SK-N-SH (cell line): ENCODE results near the gene APBA2. TPM values are rescaled to one million over a fixed set of nuclear protein-coding genes. Genes with fewer than 3 reads are reported as not detected.

Experiments
- CTCF ChIA-PET: fragments of 300-600, 350-600 bp; formaldehyde crosslinking; extraction: SDS; loops from one replicate; lab custom pipeline; 2021; lab: Yijun Ruan, JAX
- POLR2A ChIA-PET: fragments of 350-600 bp; sonication (Branson Sonifier 250); formaldehyde crosslinking; extraction: SDS; loops from one replicate; lab custom pipeline; 2020; ENCODE audit warnings: antibody characterized with exemption, inconsistent platforms; lab: Yijun Ruan, JAX
- DNase-seq: peaks from one replicate; pipeline ENCODE4 v3.0.0; 2012
- H2AFZ ChIP-seq: fragments of 200-600 bp; sonication (generic); 2 replicates; pipeline ENCODE4 v1.8.1; 2016; ENCODE audit warnings: antibody characterized with exemption, mild to moderate bottlenecking, low read depth
- H3F3A ChIP-seq: fragments of 200-600 bp; sonication (generic); replicated peaks from 2 replicates; pipeline ENCODE3; 2016; ENCODE audit warnings: antibody characterized with exemption, mild to moderate bottlenecking; ENCODE audit not compliant: insufficient read depth
- H3K27ac ChIP-seq, 2 experiments: fragments of 200-500 bp in 1 of 2; fragments of 200-600 bp in 1 of 2; sonication (Bioruptor generic) in 1 of 2; sonication (generic), shearing (Covaris generic) in 1 of 2; 2 replicates each; pipeline versions ENCODE4 v1.5.1 to v1.6.1; 2014 to 2016; ENCODE audit warnings: low read depth in 2 of 2, inconsistent platforms in 1 of 2, low read length in 1 of 2, mild to moderate bottlenecking in 1 of 2, mixed read lengths in 1 of 2
- H3K27me3 ChIP-seq: fragments of 200-600 bp; sonication (generic), shearing (Covaris generic); 2 replicates; pipeline ENCODE4 v1.6.1; 2016; ENCODE audit warnings: mixed run types; ENCODE audit not compliant: insufficient read depth
- H3K36me3 ChIP-seq, 2 experiments: fragments of 200-500 bp in 1 of 2; fragments of 200-600 bp in 1 of 2; sonication (Bioruptor generic) in 1 of 2; sonication (generic) in 1 of 2; replicated peaks in 1 of 2; 2 replicates each; pipeline versions ENCODE3 to v1.5.1; 2014 to 2016; ENCODE audit warnings: low read length in 1 of 2, mild to moderate bottlenecking in 1 of 2; ENCODE audit not compliant: insufficient read depth in 2 of 2, control insufficient read depth in 1 of 2
- H3K4me1 ChIP-seq, 2 experiments: fragments of 200-500 bp in 1 of 2; fragments of 200-600 bp in 1 of 2; sonication (Bioruptor generic) in 1 of 2; sonication (generic), shearing (Covaris generic) in 1 of 2; 2 replicates each; pipeline versions ENCODE4 v1.5.1 to v1.6.1; 2014 to 2016; ENCODE audit warnings: low read depth in 1 of 2, low read length in 1 of 2, mixed run types in 1 of 2; ENCODE audit not compliant: insufficient read depth in 2 of 2, control insufficient read depth in 1 of 2
- H3K4me2 ChIP-seq: fragments of 200-600 bp; sonication (generic), shearing (Covaris generic); 2 replicates; pipeline ENCODE4 v1.6.1; 2017; ENCODE audit warnings: mixed run types
- H3K4me3 ChIP-seq, 2 experiments: fragments of 200-500 bp in 1 of 2; fragments of 200-600 bp in 1 of 2; sonication (Bioruptor generic) in 1 of 2; sonication (generic), shearing (Covaris generic) in 1 of 2; 2 replicates each; pipeline versions ENCODE4 v1.5.1 to v1.8.1; 2014 to 2016; ENCODE audit warnings: low read depth in 2 of 2, inconsistent platforms in 1 of 2, low read length in 1 of 2, mild to moderate bottlenecking in 1 of 2, mixed read lengths in 1 of 2, moderate library complexity in 1 of 2
- H3K79me2 ChIP-seq: fragments of 200-600 bp; sonication (generic); 2 replicates; pipeline ENCODE4 v1.8.1; 2017; ENCODE audit warnings: mild to moderate bottlenecking; ENCODE audit not compliant: insufficient read depth
- H3K9ac ChIP-seq: fragments of 200-600 bp; sonication (generic); 2 replicates; pipeline ENCODE4 v1.6.1; 2017; ENCODE audit warnings: mixed run types
- H3K9me2 ChIP-seq: fragments of 200-600 bp; sonication (generic); 2 replicates; pipeline ENCODE4 v1.6.1; 2017; ENCODE audit warnings: mixed run types
- H3K9me3 ChIP-seq: fragments of 200-600 bp; sonication (generic); 2 replicates; pipeline ENCODE4 v1.6.1; 2017; ENCODE audit warnings: mixed run types, mild to moderate bottlenecking, moderate library complexity
- H4K20me1 ChIP-seq: fragments of 200-600 bp; sonication (generic); 2 replicates; pipeline ENCODE4 v1.6.1; 2017; ENCODE audit warnings: mild to moderate bottlenecking, mixed run types; ENCODE audit not compliant: insufficient read depth
- ELF1 ChIP-seq: IDR thresholded peaks from 2 replicates; pipeline ENCODE4 v1.4.0; 2012
- EZH2phosphoT487 ChIP-seq: fragments of 200-600 bp; sonication (generic); IDR thresholded peaks from 2 replicates; pipeline ENCODE4 v1.6.1; 2017; ENCODE audit warnings: low read depth, mixed run types, mild to moderate bottlenecking, antibody characterized with exemption, moderate library complexity, borderline replicate concordance
- FOSL2 ChIP-seq: IDR thresholded peaks from 2 replicates; pipeline ENCODE4 v1.4.0; 2012; ENCODE audit warnings: low read depth, mild to moderate bottlenecking, moderate library complexity, borderline replicate concordance
- GABPA ChIP-seq: IDR thresholded peaks from 2 replicates; pipeline ENCODE4 v1.4.0; 2012; ENCODE audit warnings: low read depth, mild to moderate bottlenecking
- MEF2A ChIP-seq: IDR thresholded peaks from 2 replicates; pipeline ENCODE4 v1.4.0; 2012; ENCODE audit warnings: low read depth, borderline replicate concordance
- SIN3A ChIP-seq: IDR thresholded peaks from 2 replicates; pipeline ENCODE4 v1.6.1; 2012; ENCODE audit warnings: low read depth, mild to moderate bottlenecking, low read length, moderate library complexity, borderline replicate concordance
- TCF12 ChIP-seq: IDR thresholded peaks from 2 replicates; pipeline ENCODE4 v1.4.0; 2012
- TEAD4 ChIP-seq: IDR thresholded peaks from 2 replicates; pipeline ENCODE4 v1.4.0; 2012; ENCODE audit warnings: mild to moderate bottlenecking, borderline replicate concordance; ENCODE audit not compliant: insufficient read depth
- WGBS: methylation state at CpG from one replicate; pipeline ENCODE4 v1.1.6; 2017; ENCODE audit warnings: low lambda C conversion rate; 5-methylcytosine and 5-hydroxymethylcytosine counted together
- polyA plus RNA-seq, 3 experiments: library from polyadenylated mRNA; depleted of rRNA; stranded (reverse); fragments of >200 nt; gene quantifications; 2 replicates each; pipeline ENCODE4 v1.2.3, GENCODE V29; 2012
- TF ChIP-seq, protein P1 (sequence below): IDR thresholded peaks from 2 replicates; pipeline ENCODE4; 2012
- TF ChIP-seq, protein P2 (sequence below): IDR thresholded peaks from 2 replicates; pipeline ENCODE4 v1.4.0; 2012; ENCODE audit warnings: low read depth, borderline replicate concordance
- TF ChIP-seq, protein P3 (sequence below): fragments of 150-350 bp; IDR thresholded peaks from 2 replicates; pipeline ENCODE4 v1.6.1; 2017; ENCODE audit warnings: antibody characterized with exemption, low read length, low read depth, borderline replicate concordance
- TF ChIP-seq, protein P4 (sequence below): IDR thresholded peaks from 2 replicates; pipeline ENCODE4 v1.4.0; 2012; ENCODE audit warnings: low read depth, borderline replicate concordance
- TF ChIP-seq, protein P5 (sequence below): fragments of 150-350 bp; IDR thresholded peaks from 2 replicates; pipeline ENCODE4 v1.6.1; 2016; ENCODE audit warnings: mild to moderate bottlenecking, low read depth, low read length
- TF ChIP-seq, protein P6 (sequence below): IDR thresholded peaks from 2 replicates; pipeline ENCODE4 v1.6.1; 2012; ENCODE audit warnings: mild to moderate bottlenecking, low read depth, low read length, moderate library complexity

Gene APBA2
- polyA plus RNA-seq, 1 of the 3 experiments (the other 2 are of a cell fraction), result 12.7 TPM

DNA sequence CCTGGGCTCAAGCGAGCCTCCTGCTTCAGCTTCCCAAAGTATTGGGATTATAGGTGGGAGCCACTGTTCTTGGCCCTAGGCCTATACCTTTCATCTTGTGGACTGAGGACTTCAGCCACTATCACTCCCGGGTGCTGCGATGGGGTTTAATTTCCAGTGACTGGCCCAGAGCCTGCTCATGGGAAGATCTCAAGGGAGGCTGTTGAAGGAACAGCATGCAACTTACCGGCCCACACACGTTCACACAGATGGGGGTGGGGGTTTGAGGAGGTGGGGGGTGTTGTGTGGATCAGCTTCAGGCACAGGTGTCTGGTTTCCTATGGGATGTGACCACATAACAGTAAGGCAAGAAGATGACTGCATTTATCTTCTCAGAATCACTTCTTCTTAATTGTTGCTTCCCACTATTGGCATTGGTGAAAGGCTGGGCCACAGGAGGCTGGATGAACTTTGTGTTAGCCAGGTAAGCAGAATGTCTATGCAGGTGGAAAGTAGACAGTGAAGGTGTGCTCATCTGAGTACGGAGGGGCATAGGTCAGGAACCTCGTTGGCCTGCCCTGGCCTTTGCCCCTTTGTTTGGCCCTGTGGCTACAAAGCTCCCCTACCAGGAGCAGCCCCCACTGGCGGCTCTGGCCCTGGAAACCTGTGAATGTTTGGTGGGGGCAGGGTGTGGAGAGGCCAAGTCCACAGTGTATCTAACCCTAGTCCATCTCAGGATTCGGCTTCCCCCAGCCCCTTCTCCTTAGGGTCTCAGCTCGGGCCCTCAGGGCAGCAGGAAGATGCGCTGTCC is 1.4 kb upstream of the APBA2 start:
- H3K4me1 ChIP-seq, result peaks cover 0 to 32% of the 10 kb centered on the region in 2 experiments; a peak in 1 of 4 replicates
- H3K9ac ChIP-seq, result no peak overlapping the region
- DNase-seq, result no peak
- no peaks in the 10 kb centered on the region for H3K27me3 ChIP-seq
- no peak overlapping the region for H2AFZ ChIP-seq
- H3F3A ChIP-seq, result no peaks in the 10 kb centered on the region
- CTCF ChIA-PET, result interaction anchor here (1.4 to 2.1 kb wide), 5 partner anchors 28 to 206 kb away, joined by 3 to 8 read pairs (median 5); no protein-coding TSS in a partner anchor
- H3K9me2 ChIP-seq, result no peaks in the 10 kb centered on the region
- no peaks in the 10 kb centered on the region for H3K79me2 ChIP-seq
- H3K36me3 ChIP-seq, result no peaks in the 10 kb centered on the region
- no peaks in the 10 kb centered on the region for H3K9me3 ChIP-seq
- no peak overlapping the region for H3K4me3 ChIP-seq
- no peak overlapping the region for H3K4me2 ChIP-seq
- WGBS, result 91% methylated on average over 8 of the region's 11 CpGs
- POLR2A ChIA-PET, result no interaction called here
- no peak overlapping the region for H3K27ac ChIP-seq
- TF ChIP-seq, protein P1, sequence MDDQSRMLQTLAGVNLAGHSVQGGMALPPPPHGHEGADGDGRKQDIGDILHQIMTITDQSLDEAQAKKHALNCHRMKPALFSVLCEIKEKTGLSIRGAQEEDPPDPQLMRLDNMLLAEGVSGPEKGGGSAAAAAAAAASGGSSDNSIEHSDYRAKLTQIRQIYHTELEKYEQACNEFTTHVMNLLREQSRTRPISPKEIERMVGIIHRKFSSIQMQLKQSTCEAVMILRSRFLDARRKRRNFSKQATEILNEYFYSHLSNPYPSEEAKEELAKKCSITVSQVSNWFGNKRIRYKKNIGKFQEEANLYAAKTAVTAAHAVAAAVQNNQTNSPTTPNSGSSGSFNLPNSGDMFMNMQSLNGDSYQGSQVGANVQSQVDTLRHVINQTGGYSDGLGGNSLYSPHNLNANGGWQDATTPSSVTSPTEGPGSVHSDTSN, result no peak
- H4K20me1 ChIP-seq, result no peaks in the 10 kb centered on the region

DNA sequence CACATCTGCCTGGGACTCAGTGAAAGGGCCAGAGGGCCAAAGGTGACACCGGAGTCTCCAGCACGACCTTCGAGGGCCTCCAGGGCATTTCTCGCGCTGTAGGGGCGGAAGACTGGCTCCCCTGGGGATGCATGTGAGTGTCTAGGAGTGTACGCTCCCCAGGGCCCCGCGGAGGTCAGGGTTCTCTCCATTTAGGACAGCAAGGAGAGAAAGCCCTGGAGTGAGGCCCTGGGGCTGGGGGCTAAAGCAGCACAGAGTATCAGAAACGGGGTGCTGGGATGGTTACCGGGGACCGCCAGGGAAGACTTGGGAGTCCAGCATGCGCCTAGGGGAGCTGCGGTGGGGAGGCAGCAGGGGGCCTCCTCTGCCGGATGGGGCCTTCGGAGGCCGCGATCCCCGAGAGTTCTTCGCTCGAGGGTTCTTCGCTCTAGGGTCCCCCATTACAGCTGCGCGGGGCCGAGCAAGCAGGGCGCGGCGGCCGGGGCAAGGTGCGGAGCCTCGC is 595 bp upstream of the APBA2 start:
- POLR2A ChIA-PET, result interaction anchor here (1.4 to 3.3 kb wide), 3 partner anchors 27 to 70 kb away, joined by 3 to 33 read pairs (median 4); no protein-coding TSS in a partner anchor
- no peak for DNase-seq
- CTCF ChIA-PET, result interaction anchor here (0.8 to 2.3 kb wide), 10 partner anchors 11 to 217 kb away, joined by 3 to 8 read pairs (median 4); no protein-coding TSS in a partner anchor
- H3K4me3 ChIP-seq, result peak overlapping the region; percentile 64 to 69; a peak in 3 of 4 replicates
- no peaks in the 10 kb centered on the region for H3K36me3 ChIP-seq
- H3K79me2 ChIP-seq, result no peaks in the 10 kb centered on the region
- peak overlapping the region in 1 of 2 experiments; percentile 75; a peak in 1 of 4 replicates for H3K27ac ChIP-seq
- H3K9me2 ChIP-seq, result no peaks in the 10 kb centered on the region
- H3F3A ChIP-seq, result no peaks in the 10 kb centered on the region
- 80% methylated on average over 12 of the region's 31 CpGs for WGBS
- H3K4me1 ChIP-seq, result peaks cover 0 to 32% of the 10 kb centered on the region in 2 experiments; a peak in 1 of 4 replicates
- H3K9ac ChIP-seq, result peak overlapping the region; percentile 55
- peak overlapping the region; percentile 84 for H3K4me2 ChIP-seq
- H4K20me1 ChIP-seq, result no peaks in the 10 kb centered on the region
- no peaks in the 10 kb centered on the region for H3K27me3 ChIP-seq
- peak overlapping the region; percentile 94 for H2AFZ ChIP-seq
- H3K9me3 ChIP-seq, result no peaks in the 10 kb centered on the region
- no peak for TF ChIP-seq SIN3A
- no peak for TF ChIP-seq FOSL2
- no peak for TF ChIP-seq TCF12
- TF ChIP-seq MEF2A, result no peak
- TF ChIP-seq, protein P2, sequence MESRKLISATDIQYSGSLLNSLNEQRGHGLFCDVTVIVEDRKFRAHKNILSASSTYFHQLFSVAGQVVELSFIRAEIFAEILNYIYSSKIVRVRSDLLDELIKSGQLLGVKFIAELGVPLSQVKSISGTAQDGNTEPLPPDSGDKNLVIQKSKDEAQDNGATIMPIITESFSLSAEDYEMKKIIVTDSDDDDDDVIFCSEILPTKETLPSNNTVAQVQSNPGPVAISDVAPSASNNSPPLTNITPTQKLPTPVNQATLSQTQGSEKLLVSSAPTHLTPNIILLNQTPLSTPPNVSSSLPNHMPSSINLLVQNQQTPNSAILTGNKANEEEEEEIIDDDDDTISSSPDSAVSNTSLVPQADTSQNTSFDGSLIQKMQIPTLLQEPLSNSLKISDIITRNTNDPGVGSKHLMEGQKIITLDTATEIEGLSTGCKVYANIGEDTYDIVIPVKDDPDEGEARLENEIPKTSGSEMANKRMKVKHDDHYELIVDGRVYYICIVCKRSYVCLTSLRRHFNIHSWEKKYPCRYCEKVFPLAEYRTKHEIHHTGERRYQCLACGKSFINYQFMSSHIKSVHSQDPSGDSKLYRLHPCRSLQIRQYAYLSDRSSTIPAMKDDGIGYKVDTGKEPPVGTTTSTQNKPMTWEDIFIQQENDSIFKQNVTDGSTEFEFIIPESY, result no peak
- TF ChIP-seq TEAD4, result no peak
- TF ChIP-seq, protein P3, sequence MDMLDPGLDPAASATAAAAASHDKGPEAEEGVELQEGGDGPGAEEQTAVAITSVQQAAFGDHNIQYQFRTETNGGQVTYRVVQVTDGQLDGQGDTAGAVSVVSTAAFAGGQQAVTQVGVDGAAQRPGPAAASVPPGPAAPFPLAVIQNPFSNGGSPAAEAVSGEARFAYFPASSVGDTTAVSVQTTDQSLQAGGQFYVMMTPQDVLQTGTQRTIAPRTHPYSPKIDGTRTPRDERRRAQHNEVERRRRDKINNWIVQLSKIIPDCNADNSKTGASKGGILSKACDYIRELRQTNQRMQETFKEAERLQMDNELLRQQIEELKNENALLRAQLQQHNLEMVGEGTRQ, result no peak
- TF ChIP-seq, protein P4, sequence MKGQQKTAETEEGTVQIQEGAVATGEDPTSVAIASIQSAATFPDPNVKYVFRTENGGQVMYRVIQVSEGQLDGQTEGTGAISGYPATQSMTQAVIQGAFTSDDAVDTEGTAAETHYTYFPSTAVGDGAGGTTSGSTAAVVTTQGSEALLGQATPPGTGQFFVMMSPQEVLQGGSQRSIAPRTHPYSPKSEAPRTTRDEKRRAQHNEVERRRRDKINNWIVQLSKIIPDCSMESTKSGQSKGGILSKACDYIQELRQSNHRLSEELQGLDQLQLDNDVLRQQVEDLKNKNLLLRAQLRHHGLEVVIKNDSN, result no peak
- TF ChIP-seq, protein P5, sequence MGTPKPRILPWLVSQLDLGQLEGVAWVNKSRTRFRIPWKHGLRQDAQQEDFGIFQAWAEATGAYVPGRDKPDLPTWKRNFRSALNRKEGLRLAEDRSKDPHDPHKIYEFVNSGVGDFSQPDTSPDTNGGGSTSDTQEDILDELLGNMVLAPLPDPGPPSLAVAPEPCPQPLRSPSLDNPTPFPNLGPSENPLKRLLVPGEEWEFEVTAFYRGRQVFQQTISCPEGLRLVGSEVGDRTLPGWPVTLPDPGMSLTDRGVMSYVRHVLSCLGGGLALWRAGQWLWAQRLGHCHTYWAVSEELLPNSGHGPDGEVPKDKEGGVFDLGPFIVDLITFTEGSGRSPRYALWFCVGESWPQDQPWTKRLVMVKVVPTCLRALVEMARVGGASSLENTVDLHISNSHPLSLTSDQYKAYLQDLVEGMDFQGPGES, result no peak
- TF ChIP-seq GABPA, result no peak
- no peak for TF ChIP-seq EZH2phosphoT487
- TF ChIP-seq, protein P6, sequence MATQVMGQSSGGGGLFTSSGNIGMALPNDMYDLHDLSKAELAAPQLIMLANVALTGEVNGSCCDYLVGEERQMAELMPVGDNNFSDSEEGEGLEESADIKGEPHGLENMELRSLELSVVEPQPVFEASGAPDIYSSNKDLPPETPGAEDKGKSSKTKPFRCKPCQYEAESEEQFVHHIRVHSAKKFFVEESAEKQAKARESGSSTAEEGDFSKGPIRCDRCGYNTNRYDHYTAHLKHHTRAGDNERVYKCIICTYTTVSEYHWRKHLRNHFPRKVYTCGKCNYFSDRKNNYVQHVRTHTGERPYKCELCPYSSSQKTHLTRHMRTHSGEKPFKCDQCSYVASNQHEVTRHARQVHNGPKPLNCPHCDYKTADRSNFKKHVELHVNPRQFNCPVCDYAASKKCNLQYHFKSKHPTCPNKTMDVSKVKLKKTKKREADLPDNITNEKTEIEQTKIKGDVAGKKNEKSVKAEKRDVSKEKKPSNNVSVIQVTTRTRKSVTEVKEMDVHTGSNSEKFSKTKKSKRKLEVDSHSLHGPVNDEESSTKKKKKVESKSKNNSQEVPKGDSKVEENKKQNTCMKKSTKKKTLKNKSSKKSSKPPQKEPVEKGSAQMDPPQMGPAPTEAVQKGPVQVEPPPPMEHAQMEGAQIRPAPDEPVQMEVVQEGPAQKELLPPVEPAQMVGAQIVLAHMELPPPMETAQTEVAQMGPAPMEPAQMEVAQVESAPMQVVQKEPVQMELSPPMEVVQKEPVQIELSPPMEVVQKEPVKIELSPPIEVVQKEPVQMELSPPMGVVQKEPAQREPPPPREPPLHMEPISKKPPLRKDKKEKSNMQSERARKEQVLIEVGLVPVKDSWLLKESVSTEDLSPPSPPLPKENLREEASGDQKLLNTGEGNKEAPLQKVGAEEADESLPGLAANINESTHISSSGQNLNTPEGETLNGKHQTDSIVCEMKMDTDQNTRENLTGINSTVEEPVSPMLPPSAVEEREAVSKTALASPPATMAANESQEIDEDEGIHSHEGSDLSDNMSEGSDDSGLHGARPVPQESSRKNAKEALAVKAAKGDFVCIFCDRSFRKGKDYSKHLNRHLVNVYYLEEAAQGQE, result no peak
- no peak for TF ChIP-seq ELF1
